K562 (cell line): Measurements from ENCODE around the gene CLIC1. TPM values are rescaled to one million over a fixed set of nuclear protein-coding genes. Genes with fewer than 3 reads are reported as not detected.

ENCODE experiments used
- BDP1 ChIP-seq: IDR thresholded peaks from 3 replicates; pipeline ENCODE4 v1.6.1; 2011; ENCODE audit not compliant: insufficient read length, insufficient read depth
- BHLHE40 ChIP-seq: IDR thresholded peaks from 2 replicates; pipeline ENCODE4 v1.6.1; 2011; ENCODE audit warnings: low read length, improper control_type of control experiment
- EHMT2 ChIP-seq: fragments of 450-650 bp; IDR thresholded peaks from 2 replicates; pipeline ENCODE4 v1.6.1; 2018; ENCODE audit warnings: antibody characterized with exemption
- FIP1L1 ChIP-seq: fragments of 200-400 bp; formaldehyde crosslinking; IDR thresholded peaks from 2 replicates; pipeline ENCODE4 v1.6.1; 2018; ENCODE audit warnings: mild to moderate bottlenecking, low read depth, low read length; ENCODE audit not compliant: poor library complexity, severe bottlenecking
- HDAC1 ChIP-seq, 2 experiments: fragments of 450-650 bp; IDR thresholded peaks; 2 replicates each; pipeline ENCODE4 v1.6.1; 2016 to 2017; ENCODE audit warnings: inconsistent platforms in 1 of 2, mild to moderate bottlenecking in 1 of 2, moderate library complexity in 1 of 2
- HSF4 ChIP-seq: fragments of 250-450 bp; sonication (Bioruptor Pico); IDR thresholded peaks from 2 replicates; pipeline ENCODE4 v2.1.2; 2022; ENCODE audit warnings: mild to moderate bottlenecking, moderate library complexity, borderline replicate concordance
- LEF1 ChIP-seq: fragments of 450-650 bp; IDR thresholded peaks from 2 replicates; pipeline ENCODE4 v1.6.1; 2016; ENCODE audit warnings: mild to moderate bottlenecking
- MBD1 ChIP-seq: fragments of 250-450 bp; sonication (Bioruptor Pico); IDR thresholded peaks from 2 replicates; pipeline ENCODE4 v1.8.0; 2022; ENCODE audit warnings: inconsistent platforms
- MCM5 ChIP-seq: fragments of 450-650 bp; IDR thresholded peaks from 2 replicates; pipeline ENCODE4 v1.6.1; 2016; ENCODE audit warnings: low read depth
- NR3C1 ChIP-seq: sonication (generic); formaldehyde crosslinking; IDR thresholded peaks from 2 replicates; pipeline ENCODE4 v1.8.1; 2022; ENCODE audit warnings: missing genetic modification reagents
- NUFIP1 ChIP-seq: fragments of 450-650 bp; IDR thresholded peaks from 2 replicates; pipeline ENCODE4 v1.6.1; 2018; ENCODE audit not compliant: partially characterized antibody
- PCBP2 ChIP-seq: fragments of 200-400 bp; formaldehyde crosslinking; IDR thresholded peaks from 2 replicates; pipeline ENCODE4 v1.6.1; 2018; ENCODE audit warnings: low read length, low read depth, mild to moderate bottlenecking, moderate library complexity; ENCODE audit not compliant: poor library complexity, severe bottlenecking
- RB1 ChIP-seq: fragments of 450-650 bp; IDR thresholded peaks from 2 replicates; pipeline ENCODE4 v1.6.1; 2017; ENCODE audit warnings: low read depth, mild to moderate bottlenecking
- SIRT6 ChIP-seq: IDR thresholded peaks from one replicate; pipeline ENCODE4 v1.6.1; 2012; ENCODE audit warnings: low read depth, mild to moderate bottlenecking, control low read depth, inconsistent platforms, low read length, moderate library complexity
- STAT6 ChIP-seq: sonication (generic); formaldehyde crosslinking; IDR thresholded peaks from 2 replicates; pipeline ENCODE4 v1.8.1; 2023; ENCODE audit warnings: mild to moderate bottlenecking, missing genetic modification reagents
- UBTF ChIP-seq, 2 experiments: IDR thresholded peaks; 2 replicates each; pipeline ENCODE4 v1.6.1; 2012; ENCODE audit warnings: improper control_type of control experiment in 2 of 2, low read depth in 2 of 2, low read length in 2 of 2, borderline replicate concordance in 1 of 2
- ZBTB34 ChIP-seq: fragments of 250-450 bp; sonication (Bioruptor Pico); IDR thresholded peaks from 2 replicates; pipeline ENCODE4 v1.8.0; 2021; ENCODE audit warnings: mild to moderate bottlenecking, moderate library complexity
- ZNF717 ChIP-seq: fragments of 250-450 bp; sonication (Bioruptor Pico); IDR thresholded peaks from 2 replicates; pipeline ENCODE4 v1.5.0; 2021
- polyA plus RNA-seq, 8 experiments: library from polyadenylated mRNA; depleted of rRNA in 4 of 8; stranded (reverse) in 5 of 8; unstranded in 3 of 8; fragments of >200 nt; fragmentation: Nextera tagmentation in 2 of 8; fragmentation: Illumina TruSeq in 1 of 8; extraction: Ambion mirVana in 2 of 8; extraction: Trizol in 1 of 8; gene quantifications; 2 replicates each; pipeline versions ENCODE4 v1.2.1 to v1.2.3, GENCODE V29; 2011 to 2014; ENCODE audit warnings: inconsistent platforms in 1 of 8, missing spikeins in 1 of 8
- total RNA-seq, 7 experiments: library from RNA; depleted of rRNA in 6 of 7; stranded (reverse); fragments of >200 nt in 6 of 7; fragmentation: Illumina TruSeq in 2 of 7; extraction: Trizol in 2 of 7; gene quantifications; 2 replicates each; pipeline versions ENCODE4 v1.2.1 to v1.2.3, GENCODE V29; 2011 to 2021; ENCODE audit warnings: low replicate concordance in 1 of 7
- TF ChIP-seq, protein P1 (sequence below): fragments of 450-650 bp; IDR thresholded peaks from 2 replicates; pipeline ENCODE4 v1.6.1; 2016; ENCODE audit warnings: antibody characterized with exemption

Gene CLIC1
- total and polyA plus RNA-seq, 9 of the 15 experiments (the other 6 are each of a cell fraction or from before 2014, with no cell fraction given) = 1,267 to 2,419 (median 1,808) TPM

GRCh38 chr6:31776989-31777666 is 40.8 kb upstream of the CLIC1 start, which contains the start of gene VWA7 (continued):
- TF ChIP-seq STAT6 (CRISPR knock-in tag) = peak; percentile 16
- no peak for TF ChIP-seq PCBP2
- TF ChIP-seq LEF1 = peak; percentile 99
- no peak for TF ChIP-seq ZNF717 (CRISPR knock-in tag)
- TF ChIP-seq ZBTB34 = no peak
- TF ChIP-seq MCM5 = no peak
- peak in 1 of 2 experiments; percentile 98; a peak in 2 of 4 replicates for TF ChIP-seq UBTF (IDR thresholded peaks at IDR 0.05; ENCODE audit: borderline replicate concordance in 1 of 2, low read depth in 2 of 2, low read length in 2 of 2)
- no peak for TF ChIP-seq BDP1
- TF ChIP-seq RB1 = peak; percentile 90
- TF ChIP-seq NUFIP1 = peak; percentile 32
- TF ChIP-seq FIP1L1 = peak; percentile 98
- TF ChIP-seq MBD1 (CRISPR knock-in tag) = no peak
- TF ChIP-seq, protein P1, sequence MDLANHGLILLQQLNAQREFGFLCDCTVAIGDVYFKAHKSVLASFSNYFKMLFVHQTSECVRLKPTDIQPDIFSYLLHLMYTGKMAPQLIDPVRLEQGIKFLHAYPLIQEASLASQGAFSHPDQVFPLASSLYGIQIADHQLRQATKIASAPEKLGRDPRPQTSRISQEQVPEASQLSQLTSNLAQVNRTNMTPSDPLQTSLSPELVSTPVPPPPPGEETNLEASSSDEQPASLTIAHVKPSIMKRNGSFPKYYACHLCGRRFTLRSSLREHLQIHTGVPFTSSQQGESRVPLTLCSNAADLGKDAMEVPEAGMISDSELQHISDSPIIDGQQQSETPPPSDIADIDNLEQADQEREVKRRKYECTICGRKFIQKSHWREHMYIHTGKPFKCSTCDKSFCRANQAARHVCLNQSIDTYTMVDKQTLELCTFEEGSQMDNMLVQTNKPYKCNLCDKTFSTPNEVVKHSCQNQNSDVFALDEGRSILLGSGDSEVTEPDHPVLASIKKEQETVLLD = peak; percentile 94
- TF ChIP-seq BHLHE40 = peak; percentile 93
- no peak for TF ChIP-seq HSF4 (CRISPR knock-in tag)
- TF ChIP-seq NR3C1 (CRISPR knock-in tag) = no peak
- TF ChIP-seq SIRT6 = no peak
- TF ChIP-seq HDAC1 (IDR thresholded peaks at IDR 0.05) = peak in 1 of 2 experiments; percentile 96; a peak in 2 of 4 replicates
- no peak for TF ChIP-seq EHMT2
